Peyer's patch (tissue), 4 donors: ENCODE data around the gene SVOPL. TPM values are rescaled to one million over a fixed set of nuclear protein-coding genes. Genes with fewer than 3 reads are reported as not detected.

Experiments
- DNase-seq, 3 donors: peaks; one replicate each; pipeline ENCODE4 v3.0.0-alpha.2; 2017 to 2019
- H3K27ac ChIP-seq, 4 donors: fragments of 200-600 bp; sonication (generic); one replicate each; pipeline ENCODE4 v1.5.1; 2016 to 2019
- H3K27me3 ChIP-seq, 2 donors: fragments of 200-600 bp; sonication (generic); one replicate each; pipeline ENCODE4 v1.5.1; 2019
- H3K36me3 ChIP-seq, 3 donors: fragments of 200-600 bp; sonication (generic); one replicate each; pipeline ENCODE4 v1.5.1; 2016 to 2019
- H3K4me1 ChIP-seq, 4 donors: fragments of 200-600 bp; sonication (generic); one replicate each; pipeline ENCODE4 v1.5.1; 2016 to 2019
- H3K4me3 ChIP-seq, 4 donors: fragments of 200-600 bp; sonication (generic); 1 replicate in 3 of 4; 2 replicates in 1 of 4; pipeline ENCODE4 v1.5.1; 2016 to 2019; ENCODE audit warnings: mild to moderate bottlenecking in 1 of 4
- H3K9me3 ChIP-seq, 4 donors: fragments of 200-600 bp; sonication (generic); one replicate each; pipeline ENCODE4 v1.5.1; 2016 to 2019; ENCODE audit warnings: mild to moderate bottlenecking in 1 of 4
- POLR2A ChIP-seq, 2 donors: fragments of 450-650 bp; IDR thresholded peaks; one replicate each; pipeline ENCODE4 v1.5.1; 2017; ENCODE audit warnings: antibody characterized with exemption in 2 of 2, mild to moderate bottlenecking in 2 of 2, moderate library complexity in 2 of 2
- total RNA-seq, 4 donors: library from RNA; depleted of rRNA; stranded (reverse); fragments of >200 nt; gene quantifications; one replicate each; pipeline ENCODE4 v1.1.0, GENCODE V29; 2016
- TF ChIP-seq, protein P1 (sequence below), 6 experiments: fragments of 450-650 bp in 4 of 6; fragments of 200-600 bp in 2 of 6; sonication (generic) in 1 of 6; IDR thresholded peaks; one replicate each; pipeline ENCODE4 v1.5.1; 2017 to 2019; ENCODE audit warnings: antibody characterized with exemption in 6 of 6, mild to moderate bottlenecking in 3 of 6, moderate library complexity in 1 of 6

SVOPL gene
- total RNA-seq, 4 donors from 2014 or later, result 0.40 TPM; not detected in 3

DNA sequence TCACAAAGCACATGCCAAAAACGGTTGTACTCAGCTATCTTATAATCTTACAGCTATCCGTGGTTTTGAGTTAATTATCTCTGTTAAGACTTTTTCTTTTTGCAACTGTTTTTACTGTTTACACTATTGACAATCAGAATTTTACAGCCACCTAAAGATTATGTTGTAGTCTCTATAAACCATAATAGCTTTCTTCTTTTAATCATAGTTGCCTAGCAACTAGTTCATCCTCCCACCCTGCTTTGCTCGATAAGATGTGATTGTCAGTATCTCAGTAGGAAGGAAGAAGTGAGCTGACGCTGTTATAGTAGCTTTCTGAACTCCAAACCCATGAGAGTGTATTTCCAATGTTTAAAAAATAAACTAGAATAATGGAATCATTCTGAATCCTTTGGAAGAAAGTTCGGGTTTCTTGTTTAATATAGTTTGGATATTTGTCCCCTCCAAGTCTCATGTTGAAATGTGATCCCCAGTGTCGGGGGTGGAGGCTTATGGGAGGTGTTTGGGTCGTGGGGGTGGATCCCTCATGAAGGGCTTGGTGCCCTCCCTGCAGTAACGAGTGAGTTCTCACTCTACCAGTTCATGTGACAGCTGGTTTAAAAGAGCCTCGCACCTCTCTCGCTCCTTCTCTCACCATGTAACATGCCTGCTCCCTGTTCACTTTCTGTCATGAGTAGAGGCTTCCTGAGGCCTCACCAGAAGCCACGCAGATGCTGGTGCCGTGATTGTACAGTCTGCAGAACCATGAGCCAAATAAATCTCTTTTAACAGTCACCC, 68.1 kb downstream of the SVOPL start:
- no peak for TF ChIP-seq POLR2A (IDR thresholded peaks at IDR 0.05)
- TF ChIP-seq, protein P1, sequence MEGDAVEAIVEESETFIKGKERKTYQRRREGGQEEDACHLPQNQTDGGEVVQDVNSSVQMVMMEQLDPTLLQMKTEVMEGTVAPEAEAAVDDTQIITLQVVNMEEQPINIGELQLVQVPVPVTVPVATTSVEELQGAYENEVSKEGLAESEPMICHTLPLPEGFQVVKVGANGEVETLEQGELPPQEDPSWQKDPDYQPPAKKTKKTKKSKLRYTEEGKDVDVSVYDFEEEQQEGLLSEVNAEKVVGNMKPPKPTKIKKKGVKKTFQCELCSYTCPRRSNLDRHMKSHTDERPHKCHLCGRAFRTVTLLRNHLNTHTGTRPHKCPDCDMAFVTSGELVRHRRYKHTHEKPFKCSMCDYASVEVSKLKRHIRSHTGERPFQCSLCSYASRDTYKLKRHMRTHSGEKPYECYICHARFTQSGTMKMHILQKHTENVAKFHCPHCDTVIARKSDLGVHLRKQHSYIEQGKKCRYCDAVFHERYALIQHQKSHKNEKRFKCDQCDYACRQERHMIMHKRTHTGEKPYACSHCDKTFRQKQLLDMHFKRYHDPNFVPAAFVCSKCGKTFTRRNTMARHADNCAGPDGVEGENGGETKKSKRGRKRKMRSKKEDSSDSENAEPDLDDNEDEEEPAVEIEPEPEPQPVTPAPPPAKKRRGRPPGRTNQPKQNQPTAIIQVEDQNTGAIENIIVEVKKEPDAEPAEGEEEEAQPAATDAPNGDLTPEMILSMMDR (IDR thresholded peaks at IDR 0.05), result no peak
- Histone ChIP-seq H3K4me1 (no peaks in the 10 kb centered on the region), H3K27ac (no peak overlapping the region), H3K36me3 (no peaks in the 10 kb centered on the region), H3K9me3 (no peaks in the 10 kb centered on the region), H3K4me3 (no peak overlapping the region), H3K27me3 (no peaks in the 10 kb centered on the region)
- no peak for DNase-seq

DNA sequence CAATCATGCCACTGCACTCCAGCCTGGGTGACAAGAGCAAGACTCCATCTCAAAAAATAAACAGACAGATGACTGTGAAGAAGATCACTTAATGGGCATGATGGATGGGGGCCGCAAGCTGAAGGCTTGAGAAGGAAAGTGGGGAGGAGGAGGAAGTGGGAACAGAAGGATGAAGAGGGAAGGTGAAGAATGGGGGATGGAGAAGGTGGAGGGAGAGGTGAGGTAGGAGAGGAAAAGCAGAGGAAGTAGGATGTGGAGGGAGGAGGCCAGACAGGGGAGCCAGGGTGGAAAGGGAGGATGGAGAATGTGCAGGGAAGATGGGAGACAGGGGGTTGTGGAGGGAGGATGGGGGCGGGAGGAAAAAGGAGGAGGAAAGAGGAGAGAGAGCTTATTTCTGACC, 68.8 kb downstream of the SVOPL start:
- Histone ChIP-seq H3K4me1 (no peaks in the 10 kb centered on the region), H3K9me3 (no peaks in the 10 kb centered on the region), H3K27me3 (no peaks in the 10 kb centered on the region), H3K27ac (no peak overlapping the region), H3K36me3 (no peaks in the 10 kb centered on the region), H3K4me3 (no peak overlapping the region)
- no peak for DNase-seq
- TF ChIP-seq POLR2A (IDR thresholded peaks at IDR 0.05), result no peak
- TF ChIP-seq, protein P1 (IDR thresholded peaks at IDR 0.05), result no peak

DNA sequence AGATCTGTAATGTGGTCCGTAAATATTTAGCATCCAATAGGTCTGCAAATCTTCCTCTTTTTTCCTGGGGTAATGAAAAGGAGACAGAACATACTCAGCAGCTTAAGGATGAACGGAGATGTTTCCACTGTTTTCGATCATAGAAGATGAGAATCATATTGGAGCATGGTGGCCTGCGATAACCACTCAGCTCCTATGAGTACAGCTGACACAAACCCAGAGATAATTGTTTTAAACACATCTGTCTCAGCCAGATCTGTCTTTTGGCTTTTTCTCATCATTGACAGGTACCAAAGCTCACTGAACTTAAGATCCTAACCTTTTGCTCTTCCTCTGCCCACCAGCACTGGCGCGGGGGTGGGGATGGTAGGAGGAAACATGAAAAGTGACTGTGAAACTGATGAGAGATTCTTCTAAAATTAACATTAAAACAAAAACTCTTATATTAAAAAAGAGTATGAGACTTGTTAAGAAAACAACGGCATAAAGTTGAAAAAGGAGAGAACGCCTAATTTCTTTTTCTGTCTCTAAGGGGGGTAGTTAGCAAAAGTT, 71.0 kb downstream of the SVOPL start:
- Histone ChIP-seq H3K27me3 (no peaks in the 10 kb centered on the region), H3K36me3 (no peaks in the 10 kb centered on the region), H3K4me3 (no peak overlapping the region), H3K4me1 (no peaks in the 10 kb centered on the region), H3K9me3 (no peaks in the 10 kb centered on the region), H3K27ac (no peak overlapping the region)
- DNase-seq, result no peak
- TF ChIP-seq POLR2A (IDR thresholded peaks at IDR 0.05), result no peak
- TF ChIP-seq, protein P1 (IDR thresholded peaks at IDR 0.05), result no peak

DNA sequence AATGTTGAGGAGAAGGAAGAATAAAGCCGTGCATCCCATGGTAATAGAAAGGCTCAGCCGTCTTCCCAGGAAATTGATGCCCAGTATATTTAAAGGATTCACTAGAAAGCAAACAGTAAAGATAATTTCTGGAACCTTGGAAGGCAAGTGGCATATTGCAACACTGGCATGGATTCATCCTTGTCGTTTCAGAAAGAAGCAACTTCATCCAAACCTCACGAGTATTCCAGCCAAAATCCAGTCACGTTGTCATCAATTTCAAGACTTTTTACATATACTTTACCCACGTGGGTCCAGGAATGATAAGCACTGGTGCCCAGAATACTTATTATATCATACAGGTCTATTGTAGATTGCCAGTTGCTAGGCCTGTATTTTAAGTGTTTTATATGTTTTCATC, 73.8 kb downstream of the SVOPL start:
- H3K9me3 ChIP-seq, result no peaks in the 10 kb centered on the region
- TF ChIP-seq, protein P1 (IDR thresholded peaks at IDR 0.05), result no peak
- no peak for TF ChIP-seq POLR2A (IDR thresholded peaks at IDR 0.05)
- H3K27ac ChIP-seq, result no peak overlapping the region
- no peak overlapping the region for H3K4me3 ChIP-seq
- no peaks in the 10 kb centered on the region for H3K4me1 ChIP-seq
- no peaks in the 10 kb centered on the region for H3K36me3 ChIP-seq
- H3K27me3 ChIP-seq, result no peaks in the 10 kb centered on the region
- no peak for DNase-seq

DNA sequence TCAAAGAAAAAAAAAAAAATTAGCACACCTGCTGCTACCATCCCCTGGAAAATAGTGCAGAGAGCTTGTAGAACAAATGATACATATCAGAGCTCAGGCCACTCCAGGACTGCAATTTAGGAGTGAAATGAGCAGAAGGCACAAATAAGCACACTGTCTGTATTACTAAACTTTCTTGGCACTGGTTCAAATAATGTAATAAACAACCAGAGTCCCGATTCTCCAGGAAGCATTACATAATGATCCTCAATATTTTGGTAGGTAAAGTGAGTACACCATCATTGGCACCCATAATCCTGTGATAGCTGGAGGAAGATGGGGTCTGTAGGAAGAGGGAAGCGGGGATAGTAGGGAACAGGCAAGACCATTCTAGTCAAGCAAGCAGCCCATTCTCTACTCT, 74.3 kb downstream of the SVOPL start:
- Histone ChIP-seq H3K4me3 (no peak overlapping the region), H3K27me3 (no peaks in the 10 kb centered on the region), H3K36me3 (no peaks in the 10 kb centered on the region), H3K27ac (no peak overlapping the region), H3K4me1 (no peaks in the 10 kb centered on the region), H3K9me3 (no peaks in the 10 kb centered on the region)
- DNase-seq, result no peak
- no peak for TF ChIP-seq POLR2A (IDR thresholded peaks at IDR 0.05)
- TF ChIP-seq, protein P1 (IDR thresholded peaks at IDR 0.05), result no peak
